Keratinocyte (primary cell): ENCODE results near the gene TPCN1. TPM values are rescaled to one million over a fixed set of nuclear protein-coding genes. Genes with fewer than 3 reads are reported as not detected.
A peak's percentile ranks its signal among the peaks of the same experiment; 100 is the strongest.

Experiments
- DNase-seq: peaks from one replicate; pipeline ENCODE4 v3.0.0-alpha.2; 2011; ENCODE audit warnings: low read depth, missing footprints, low spot score
- FAIRE-seq: peaks from 2 replicates; lab custom pipeline; 2011; peaks lifted over from hg19 to GRCh38; lab: Jason Lieb, UNC
- H2AFZ ChIP-seq: 2 replicates; pipeline ENCODE4 v1.6.0; 2012; ENCODE audit warnings: low read length, control low read depth, inconsistent platforms; ENCODE audit not compliant: control insufficient read depth
- H3K27ac ChIP-seq: 2 replicates; pipeline ENCODE4 v1.5.1; 2011; ENCODE audit warnings: low read length; ENCODE audit not compliant: control insufficient read depth, insufficient read depth
- H3K27me3 ChIP-seq: 3 replicates; pipeline ENCODE4 v1.6.0; 2011; ENCODE audit warnings: low read length; ENCODE audit not compliant: control insufficient read depth, insufficient read depth; ENCODE audit errors: extremely low read depth
- H3K36me3 ChIP-seq, 2 experiments: 2 replicates in 1 of 2; 3 replicates in 1 of 2; pipeline ENCODE4 v1.5.1; 2011; ENCODE audit warnings: low read length in 2 of 2, mild to moderate bottlenecking in 1 of 2; ENCODE audit not compliant: control insufficient read depth in 2 of 2, insufficient read depth in 2 of 2; ENCODE audit errors: extremely low read depth in 1 of 2
- H3K4me1 ChIP-seq: 3 replicates; pipeline ENCODE4 v1.5.1; 2011; ENCODE audit warnings: low read length; ENCODE audit not compliant: control insufficient read depth, insufficient read depth; ENCODE audit errors: extremely low read depth
- H3K4me2 ChIP-seq: 3 replicates; pipeline ENCODE4 v1.6.0; 2011; ENCODE audit warnings: low read depth, low read length; ENCODE audit not compliant: control insufficient read depth, insufficient read depth; ENCODE audit errors: extremely low read depth
- H3K4me3 ChIP-seq, 3 experiments: fragments of 200-600 bp in 1 of 3; sonication (generic) in 1 of 3; 2 replicates in 2 of 3; 3 replicates in 1 of 3; pipeline ENCODE4 v1.5.1; 2011 to 2016; ENCODE audit warnings: low read length in 3 of 3, mild to moderate bottlenecking in 3 of 3, control low read depth in 2 of 3, inconsistent platforms in 1 of 3, low read depth in 1 of 3, mixed read lengths in 1 of 3, mixed run types in 1 of 3, moderate library complexity in 1 of 3; ENCODE audit not compliant: control insufficient read depth in 2 of 3, insufficient read depth in 2 of 3; ENCODE audit errors: extremely low read depth in 1 of 3
- H3K79me2 ChIP-seq: 2 replicates; pipeline ENCODE4 v1.6.0; 2012; ENCODE audit warnings: low read length; ENCODE audit not compliant: control insufficient read depth, insufficient read depth
- H3K9ac ChIP-seq: 3 replicates; pipeline ENCODE4 v1.6.0; 2011; ENCODE audit warnings: low read length; ENCODE audit not compliant: control insufficient read depth, insufficient read depth; ENCODE audit errors: extremely low read depth
- H3K9me1 ChIP-seq: 3 replicates; pipeline ENCODE4 v1.6.0; 2011; ENCODE audit warnings: low read length; ENCODE audit not compliant: control insufficient read depth, insufficient read depth; ENCODE audit errors: extremely low read depth
- H3K9me3 ChIP-seq: 2 replicates; pipeline ENCODE4 v1.5.1; 2012; ENCODE audit warnings: low read depth, low read length; ENCODE audit not compliant: control insufficient read depth
- H4K20me1 ChIP-seq: 3 replicates; pipeline ENCODE4 v1.6.0; 2011; ENCODE audit warnings: low read length; ENCODE audit not compliant: control insufficient read depth, insufficient read depth; ENCODE audit errors: extremely low read depth
- EZH2 ChIP-seq: IDR thresholded peaks from one replicate; pipeline ENCODE4 v1.6.1; 2012; ENCODE audit warnings: inconsistent platforms, mild to moderate bottlenecking, low read length, moderate library complexity
- dilution Hi-C: fragments of 300-500 bp; cut with MboI; formaldehyde crosslinking; loops from one replicate; pipeline ENCODE4 v1.7.0; 2020; ENCODE audit warnings: low sequenced_read_pairs; ENCODE audit not compliant: extremely low pct_ligation_motif_present
- polyA plus RNA-seq, 5 experiments: library from polyadenylated mRNA; depleted of rRNA in 3 of 5; stranded (reverse) in 3 of 5; stranded (forward) in 1 of 5; unstranded in 1 of 5; fragments of >200 nt; gene quantifications; 1 replicate in 1 of 5; 2 replicates in 3 of 5; 3 replicates in 1 of 5; pipeline versions ENCODE4 v1.2.1 to v1.2.3, GENCODE V29; 2011 to 2012; ENCODE audit warnings: missing spikeins in 2 of 5, low read depth in 1 of 5, low replicate concordance in 1 of 5
- TF ChIP-seq, protein P1 (sequence below), 3 experiments: IDR thresholded peaks in 1 of 3; conservative IDR thresholded peaks in 1 of 3; optimal IDR thresholded peaks in 1 of 3; 2 replicates in 2 of 3; 3 replicates in 1 of 3; pipeline versions ENCODE3 to v1.5.1; 2011; ENCODE audit warnings: low read length in 3 of 3, mild to moderate bottlenecking in 3 of 3, moderate library complexity in 2 of 3, control low read depth in 1 of 3, inconsistent platforms in 1 of 3; ENCODE audit not compliant: insufficient read depth in 2 of 3; ENCODE audit errors: extremely low read depth in 1 of 3

Gene TPCN1
- polyA plus RNA-seq, 1 donor (not counting 4 experiments of a cell fraction or from before 2014, with no cell fraction given), result 6.8 TPM

DNA sequence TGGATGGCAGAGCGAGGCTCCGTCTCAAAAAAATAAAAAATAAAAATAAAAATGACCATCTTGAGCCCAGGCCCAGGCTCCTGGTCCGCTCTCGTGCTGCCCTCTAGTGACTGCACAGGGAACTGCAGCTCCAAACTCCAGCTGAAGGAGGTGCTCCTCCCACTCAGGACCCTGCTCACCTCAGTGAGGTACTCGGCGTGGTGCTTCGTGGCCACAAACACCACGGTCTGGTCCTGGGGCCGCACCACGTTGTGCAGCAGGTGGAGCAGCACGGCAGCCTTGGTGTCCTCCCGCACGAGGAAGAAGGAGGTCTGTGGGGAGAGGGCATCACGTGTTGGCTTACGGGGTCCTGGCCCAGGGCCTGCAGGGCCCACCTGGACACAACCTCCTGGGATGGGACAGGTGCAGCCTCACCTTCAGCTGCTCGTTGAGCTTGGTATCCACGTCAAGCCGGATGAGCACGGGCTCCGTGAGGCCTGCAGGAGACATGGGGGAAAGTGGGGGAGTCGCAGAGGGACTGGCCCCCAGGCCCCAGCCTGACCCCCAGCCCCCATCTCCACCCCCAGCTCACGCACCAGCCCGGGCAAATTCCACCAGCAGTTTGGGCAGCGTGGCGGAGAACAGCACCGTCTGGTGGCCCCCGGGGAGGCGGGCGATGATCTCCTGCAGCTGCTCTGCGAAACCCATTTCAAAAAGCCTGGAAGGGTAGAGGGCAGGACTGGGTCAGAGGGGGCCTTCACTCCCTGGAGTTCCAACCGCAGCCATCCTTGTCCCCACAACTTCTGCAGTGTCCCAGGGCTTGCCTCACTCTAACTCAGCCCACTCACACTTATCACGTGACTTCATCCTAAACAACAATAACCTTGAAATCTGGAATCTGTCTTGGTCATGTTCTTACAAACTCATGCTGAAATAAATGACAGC, 46.5 kb upstream of the TPCN1 start:
- no peak overlapping the region for H3K4me3 ChIP-seq
- dilution Hi-C loops, result loop anchor here (25.0 kb wide), 1 partner anchor 112 kb away; the partner anchor contains the start of gene DTX1
- no peak for DNase-seq

DNA sequence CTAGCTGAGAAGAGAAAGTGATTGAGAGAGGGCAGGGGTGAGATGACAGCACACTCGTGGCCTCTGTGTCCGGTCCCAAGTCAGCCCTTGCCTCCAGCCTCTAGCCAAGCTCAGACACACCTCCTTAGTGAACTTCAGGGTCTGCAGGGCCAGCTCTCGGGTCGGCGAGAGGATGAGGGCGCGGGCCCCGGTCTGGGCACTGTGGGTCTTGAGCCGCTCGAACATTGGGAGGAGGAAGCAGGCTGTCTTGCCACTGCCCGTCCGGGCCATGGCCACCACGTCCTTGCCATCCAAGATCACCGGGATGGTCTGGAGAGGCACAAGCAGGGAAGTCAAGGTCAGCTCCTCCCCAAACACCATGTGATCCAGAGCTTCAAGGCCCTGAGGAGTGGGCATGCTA, 42.2 kb upstream of the TPCN1 start:
- Histone ChIP-seq H3K4me3 (no peak overlapping the region), H3K27me3 (no peaks in the 10 kb centered on the region), H3K4me2 (no peak overlapping the region), H3K79me2 (peaks cover 33% of the 10 kb centered on the region), H3K9me3 (no peaks in the 10 kb centered on the region), H3K9ac (no peak overlapping the region), H4K20me1 (peaks cover 2% of the 10 kb centered on the region), H3K4me1 (no peaks in the 10 kb centered on the region), H2AFZ (no peak overlapping the region), H3K9me1 (peaks cover 5% of the 10 kb centered on the region), H3K36me3 (peaks cover 39 to 40% of the 10 kb centered on the region in 2 experiments), H3K27ac (no peak overlapping the region)
- no peak for DNase-seq
- dilution Hi-C loops, result no loop called here
- no peak for TF ChIP-seq EZH2
- TF ChIP-seq, protein P1, sequence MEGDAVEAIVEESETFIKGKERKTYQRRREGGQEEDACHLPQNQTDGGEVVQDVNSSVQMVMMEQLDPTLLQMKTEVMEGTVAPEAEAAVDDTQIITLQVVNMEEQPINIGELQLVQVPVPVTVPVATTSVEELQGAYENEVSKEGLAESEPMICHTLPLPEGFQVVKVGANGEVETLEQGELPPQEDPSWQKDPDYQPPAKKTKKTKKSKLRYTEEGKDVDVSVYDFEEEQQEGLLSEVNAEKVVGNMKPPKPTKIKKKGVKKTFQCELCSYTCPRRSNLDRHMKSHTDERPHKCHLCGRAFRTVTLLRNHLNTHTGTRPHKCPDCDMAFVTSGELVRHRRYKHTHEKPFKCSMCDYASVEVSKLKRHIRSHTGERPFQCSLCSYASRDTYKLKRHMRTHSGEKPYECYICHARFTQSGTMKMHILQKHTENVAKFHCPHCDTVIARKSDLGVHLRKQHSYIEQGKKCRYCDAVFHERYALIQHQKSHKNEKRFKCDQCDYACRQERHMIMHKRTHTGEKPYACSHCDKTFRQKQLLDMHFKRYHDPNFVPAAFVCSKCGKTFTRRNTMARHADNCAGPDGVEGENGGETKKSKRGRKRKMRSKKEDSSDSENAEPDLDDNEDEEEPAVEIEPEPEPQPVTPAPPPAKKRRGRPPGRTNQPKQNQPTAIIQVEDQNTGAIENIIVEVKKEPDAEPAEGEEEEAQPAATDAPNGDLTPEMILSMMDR (optimal IDR thresholded peaks at IDR 0.05 in 1 of 3, IDR thresholded peaks at IDR 0.05 in 1 of 3, conservative IDR thresholded peaks at IDR 0.05 in 1 of 3; ENCODE audit: extremely low read depth in 1 of 3, insufficient read depth in 2 of 3, low read length in 3 of 3), result no peak
- no peak for FAIRE-seq

More for the DNA sequence above, 46.5 kb upstream of the TPCN1 start:
- no peaks in the 10 kb centered on the region for H3K9me1 ChIP-seq
- H3K27me3 ChIP-seq, result no peaks in the 10 kb centered on the region
- no peak overlapping the region for H3K4me2 ChIP-seq
- no peak overlapping the region for H2AFZ ChIP-seq
- no peaks in the 10 kb centered on the region for H3K79me2 ChIP-seq
- peaks cover 2% of the 10 kb centered on the region for H4K20me1 ChIP-seq
- peaks cover 60 to 69% of the 10 kb centered on the region in 2 experiments for H3K36me3 ChIP-seq
- FAIRE-seq, result no peak
- H3K27ac ChIP-seq, result no peak overlapping the region
- H3K4me1 ChIP-seq, result no peaks in the 10 kb centered on the region
- no peak overlapping the region for H3K9ac ChIP-seq
- TF ChIP-seq, protein P1 (optimal IDR thresholded peaks at IDR 0.05 in 1 of 3, IDR thresholded peaks at IDR 0.05 in 1 of 3, conservative IDR thresholded peaks at IDR 0.05 in 1 of 3; ENCODE audit: extremely low read depth in 1 of 3, insufficient read depth in 2 of 3, low read length in 3 of 3), result peak; percentile 88 to 98 (median 95)
- TF ChIP-seq EZH2, result no peak
- no peaks in the 10 kb centered on the region for H3K9me3 ChIP-seq
